Superior temporal gyrus (tissue), 1 donor: ENCODE results near the gene ADRA1B.
"Not testable (repeated sequence)": the region's sequence is repeated elsewhere in the genome, so short reads cannot be mapped to it uniquely, and the experiment has no call there.

Source experiments
- DNase-seq: peaks from one replicate; pipeline ENCODE4 v3.0.0-alpha.2; 2016; ENCODE audit errors: extremely low spot score

Gene ADRA1B

GRCh38 chr5:159969966-159970365 lies 53.7 kb downstream of the ADRA1B start:
- DNase-seq = no peak

- DNase-seq = no peak
Observed at GRCh38 chr5:159971038-159971437, 54.8 kb downstream of the ADRA1B start.

- no peak for DNase-seq
Observed at GRCh38 chr5:159971514-159971913, 55.2 kb downstream of the ADRA1B start.

GRCh38 chr5:159971931-159972461 lies 55.7 kb downstream of the ADRA1B start:
- no peak for DNase-seq

- DNase-seq = no peak
Observed at GRCh38 chr5:159972538-159973362, 56.5 kb downstream of the ADRA1B start.

- DNase-seq = no peak
Observed at GRCh38 chr5:159975462-159976019, 59.3 kb downstream of the ADRA1B start.

- no peak for DNase-seq
Observed at GRCh38 chr5:159976921-159977320, 60.6 kb downstream of the ADRA1B start.

GRCh38 chr5:159978358-159978757 lies 62.1 kb downstream of the ADRA1B start:
- no peak for DNase-seq

GRCh38 chr5:159982421-159983173 lies 66.3 kb downstream of the ADRA1B start:
- no peak for DNase-seq

- peak; percentile 74 for DNase-seq
Observed at GRCh38 chr5:159987031-159987674, 70.9 kb downstream of the ADRA1B start.

- no peak for DNase-seq
Observed at GRCh38 chr5:159990506-159990905, 74.2 kb downstream of the ADRA1B start.

- DNase-seq = no peak
Observed at GRCh38 chr5:159992566-159992965, 76.3 kb downstream of the ADRA1B start.

GRCh38 chr5:159993194-159993593 lies 76.9 kb downstream of the ADRA1B start:
- no peak for DNase-seq

- no peak for DNase-seq
Observed at GRCh38 chr5:159995907-159996306, 79.6 kb downstream of the ADRA1B start.

- no peak for DNase-seq
Observed at GRCh38 chr5:160001457-160001856, 85.2 kb downstream of the ADRA1B start.

- no peak for DNase-seq
Observed at GRCh38 chr5:160007514-160007913, 91.2 kb downstream of the ADRA1B start.

- DNase-seq = not testable (repeated sequence)
Observed at GRCh38 chr5:160008529-160008876, 92.2 kb downstream of the ADRA1B start.

GRCh38 chr5:160008877-160009590 lies 92.8 kb downstream of the ADRA1B start, which contains the start of gene TTC1:
TSS of gene TTC1 (plus strand) at chr5:160009139. CDS start at chr5:160010529, 1,390 bp downstream.
- DNase-seq = peak; percentile 100

GRCh38 chr5:160009591-160009989 lies 93.3 kb downstream of the ADRA1B start:
- DNase-seq = no peak

- no peak for DNase-seq
Observed at GRCh38 chr5:160011471-160011870, 95.2 kb downstream of the ADRA1B start.

- DNase-seq = not testable (repeated sequence)
Observed at GRCh38 chr5:160014197-160014596, 97.9 kb downstream of the ADRA1B start.
